ENCODE results near the gene SFXN3.

The SFXN3 gene

DNA sequence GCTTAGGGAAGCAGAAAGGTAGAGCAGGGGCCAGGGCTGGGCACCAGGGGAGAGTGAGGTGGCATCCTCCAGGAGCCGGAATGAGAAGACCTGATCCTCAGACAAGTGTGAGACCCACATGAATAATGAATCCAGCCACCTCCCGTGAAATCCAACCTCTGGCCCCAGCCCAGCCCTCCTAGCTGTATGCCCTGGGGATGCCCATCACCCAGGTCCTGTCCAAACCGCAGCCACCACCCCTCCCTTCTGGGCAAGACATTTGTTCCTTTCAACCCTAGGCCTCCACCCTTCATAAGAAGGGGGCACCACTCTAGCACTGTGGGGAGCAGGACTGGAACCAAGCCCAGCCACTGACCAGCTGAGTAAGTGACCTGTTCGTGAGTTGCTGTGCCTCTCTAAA is 9.8 kb upstream of the SFXN3 start:
- CTCF ChIA-PET: interaction anchor here (1.9 to 35.4 kb wide), 2 partner anchors 16 to 34 kb away, joined by 4 to 1481 read pairs; partner anchors contain the start of gene KAZALD1
- DNase-seq (ENCODE audit: low read depth, low spot score): no peak

DNA sequence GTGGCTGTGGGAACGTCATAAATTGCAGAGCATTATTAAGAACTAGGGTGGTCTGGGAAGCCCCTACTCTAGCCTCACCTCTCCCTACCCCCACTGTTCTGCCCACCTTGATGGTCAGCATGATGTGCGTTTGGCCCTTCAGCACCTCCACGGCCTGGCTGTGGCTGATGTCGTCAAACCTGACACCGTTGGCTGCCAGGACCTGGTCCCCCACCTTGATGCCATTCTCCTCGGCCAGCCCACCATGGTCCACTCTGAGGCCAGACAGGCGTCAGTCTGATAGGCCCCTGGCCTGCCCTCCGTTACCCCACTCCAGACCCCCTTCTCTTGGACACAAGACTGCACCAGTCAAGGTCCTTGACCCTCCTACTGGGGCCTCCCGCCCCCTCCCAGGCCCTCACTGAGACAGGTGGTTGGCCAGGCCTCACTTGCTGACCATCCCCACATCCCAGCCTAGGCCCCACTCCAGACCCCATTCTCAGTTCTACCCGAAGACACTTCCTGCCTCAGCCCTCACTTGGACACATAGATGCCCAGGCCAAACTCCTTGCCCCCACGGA is 9.3 kb upstream of the SFXN3 start:
- DNase-seq (ENCODE audit: low read depth, low spot score): no peak
- POLR2A ChIA-PET: no interaction called here
- CTCF ChIA-PET: interaction anchor here (1.9 to 35.4 kb wide), 2 partner anchors 16 to 34 kb away, joined by 4 to 1481 read pairs; partner anchors contain the start of gene KAZALD1
- no peak overlapping the region for H3K4me3 ChIP-seq (ENCODE audit: low read depth, low read length)
- TF ChIP-seq, protein P1, sequence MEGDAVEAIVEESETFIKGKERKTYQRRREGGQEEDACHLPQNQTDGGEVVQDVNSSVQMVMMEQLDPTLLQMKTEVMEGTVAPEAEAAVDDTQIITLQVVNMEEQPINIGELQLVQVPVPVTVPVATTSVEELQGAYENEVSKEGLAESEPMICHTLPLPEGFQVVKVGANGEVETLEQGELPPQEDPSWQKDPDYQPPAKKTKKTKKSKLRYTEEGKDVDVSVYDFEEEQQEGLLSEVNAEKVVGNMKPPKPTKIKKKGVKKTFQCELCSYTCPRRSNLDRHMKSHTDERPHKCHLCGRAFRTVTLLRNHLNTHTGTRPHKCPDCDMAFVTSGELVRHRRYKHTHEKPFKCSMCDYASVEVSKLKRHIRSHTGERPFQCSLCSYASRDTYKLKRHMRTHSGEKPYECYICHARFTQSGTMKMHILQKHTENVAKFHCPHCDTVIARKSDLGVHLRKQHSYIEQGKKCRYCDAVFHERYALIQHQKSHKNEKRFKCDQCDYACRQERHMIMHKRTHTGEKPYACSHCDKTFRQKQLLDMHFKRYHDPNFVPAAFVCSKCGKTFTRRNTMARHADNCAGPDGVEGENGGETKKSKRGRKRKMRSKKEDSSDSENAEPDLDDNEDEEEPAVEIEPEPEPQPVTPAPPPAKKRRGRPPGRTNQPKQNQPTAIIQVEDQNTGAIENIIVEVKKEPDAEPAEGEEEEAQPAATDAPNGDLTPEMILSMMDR (IDR thresholded peaks at IDR 0.05; ENCODE audit: insufficient read depth, low read length, missing control alignments): no peak

More for the DNA sequence above, 9.8 kb upstream of the SFXN3 start:
- H3K4me3 ChIP-seq (ENCODE audit: low read depth, low read length): no peak overlapping the region
- TF ChIP-seq, protein P1 (IDR thresholded peaks at IDR 0.05; ENCODE audit: insufficient read depth, low read length, missing control alignments): no peak
- POLR2A ChIA-PET: no interaction called here

DNA sequence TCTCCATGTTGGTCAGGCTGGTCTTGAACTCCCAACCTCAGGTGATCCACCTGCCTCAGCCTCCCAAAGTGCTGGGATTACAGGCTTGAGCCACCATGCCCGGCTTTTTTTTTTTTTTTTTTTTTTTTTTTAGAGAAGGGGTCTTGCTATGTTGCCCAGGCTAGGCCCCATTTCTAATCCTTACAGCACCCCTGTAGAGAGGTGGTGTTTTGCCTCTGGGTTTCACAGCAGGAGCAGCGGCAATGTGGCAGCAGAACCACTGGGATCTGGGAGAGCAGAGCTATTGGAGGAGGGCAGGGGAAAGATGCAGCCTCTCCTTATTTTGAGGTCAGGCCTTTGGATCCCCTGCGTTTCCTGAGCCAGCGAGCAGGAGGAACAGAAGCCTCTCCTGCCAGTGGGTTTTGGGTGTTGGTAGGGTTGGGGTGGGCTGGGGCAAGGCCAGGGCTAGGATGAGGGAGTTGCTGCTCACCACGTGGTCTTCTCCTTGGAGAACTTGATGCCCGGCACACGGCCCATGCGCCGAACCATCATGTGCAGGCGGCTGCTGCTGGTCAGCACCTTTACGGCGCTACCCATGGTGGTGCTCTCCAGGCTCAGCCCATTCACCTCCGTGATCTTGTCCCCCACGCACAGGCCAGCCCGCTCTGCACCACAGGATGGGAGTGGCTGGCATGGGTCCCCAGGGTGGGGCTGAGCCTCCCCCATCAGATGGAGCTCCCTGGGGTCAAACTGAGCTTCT is 7.9 kb upstream of the SFXN3 start:
- H3K4me3 ChIP-seq (ENCODE audit: low read depth, low read length): no peak overlapping the region
- CTCF ChIA-PET: interaction anchor here (0.6 to 35.4 kb wide), 6 partner anchors 9 to 654 kb away, joined by 3 to 1481 read pairs (median 4); partner anchors contain the start of gene KAZALD1
- no peak for DNase-seq (ENCODE audit: low read depth, low spot score)
- TF ChIP-seq, protein P1 (IDR thresholded peaks at IDR 0.05; ENCODE audit: insufficient read depth, low read length, missing control alignments): no peak
- POLR2A ChIA-PET: no interaction called here

DNA sequence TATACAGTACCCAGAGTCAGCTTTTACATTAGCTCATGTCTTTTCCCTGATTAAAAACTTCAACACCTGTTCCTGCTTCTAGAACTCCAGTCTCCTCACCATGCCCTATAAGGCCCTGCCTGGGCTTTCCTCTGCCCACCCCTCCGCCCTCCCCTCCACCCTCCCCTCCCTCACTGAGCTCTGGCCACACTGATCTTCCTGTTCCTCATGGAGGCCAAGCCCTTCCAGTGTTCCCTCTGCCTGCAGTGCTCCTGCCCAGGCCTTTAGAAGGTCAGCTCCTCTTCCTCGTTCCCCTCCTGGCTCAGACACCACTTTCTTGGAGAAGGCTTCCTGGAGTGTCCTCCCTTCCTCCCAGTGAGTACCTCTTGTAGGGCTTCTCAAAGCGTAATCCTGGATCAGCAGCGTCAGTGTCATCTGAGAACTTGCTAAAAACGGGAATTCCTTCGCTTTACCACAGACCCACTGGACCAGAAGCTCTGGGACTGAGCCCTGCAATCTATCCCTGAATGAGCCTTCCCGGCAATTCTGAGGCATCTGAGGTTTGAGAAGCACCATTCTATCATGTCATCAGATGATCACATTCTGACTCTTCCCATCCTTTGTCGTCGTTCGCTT is 3.8 kb upstream of the SFXN3 start:
- H3K4me3 ChIP-seq (ENCODE audit: low read depth, low read length): no peak overlapping the region
- CTCF ChIA-PET: interaction anchor here (1.3 to 35.4 kb wide), 5 partner anchors 10 to 33 kb away, joined by 5 to 1481 read pairs (median 242); partner anchors contain the start of genes KAZALD1, LZTS2, MRPL43 and TWNK
- TF ChIP-seq, protein P1 (IDR thresholded peaks at IDR 0.05; ENCODE audit: insufficient read depth, low read length, missing control alignments): no peak
- POLR2A ChIA-PET: no interaction called here
- no peak for DNase-seq (ENCODE audit: low read depth, low spot score)

DNA sequence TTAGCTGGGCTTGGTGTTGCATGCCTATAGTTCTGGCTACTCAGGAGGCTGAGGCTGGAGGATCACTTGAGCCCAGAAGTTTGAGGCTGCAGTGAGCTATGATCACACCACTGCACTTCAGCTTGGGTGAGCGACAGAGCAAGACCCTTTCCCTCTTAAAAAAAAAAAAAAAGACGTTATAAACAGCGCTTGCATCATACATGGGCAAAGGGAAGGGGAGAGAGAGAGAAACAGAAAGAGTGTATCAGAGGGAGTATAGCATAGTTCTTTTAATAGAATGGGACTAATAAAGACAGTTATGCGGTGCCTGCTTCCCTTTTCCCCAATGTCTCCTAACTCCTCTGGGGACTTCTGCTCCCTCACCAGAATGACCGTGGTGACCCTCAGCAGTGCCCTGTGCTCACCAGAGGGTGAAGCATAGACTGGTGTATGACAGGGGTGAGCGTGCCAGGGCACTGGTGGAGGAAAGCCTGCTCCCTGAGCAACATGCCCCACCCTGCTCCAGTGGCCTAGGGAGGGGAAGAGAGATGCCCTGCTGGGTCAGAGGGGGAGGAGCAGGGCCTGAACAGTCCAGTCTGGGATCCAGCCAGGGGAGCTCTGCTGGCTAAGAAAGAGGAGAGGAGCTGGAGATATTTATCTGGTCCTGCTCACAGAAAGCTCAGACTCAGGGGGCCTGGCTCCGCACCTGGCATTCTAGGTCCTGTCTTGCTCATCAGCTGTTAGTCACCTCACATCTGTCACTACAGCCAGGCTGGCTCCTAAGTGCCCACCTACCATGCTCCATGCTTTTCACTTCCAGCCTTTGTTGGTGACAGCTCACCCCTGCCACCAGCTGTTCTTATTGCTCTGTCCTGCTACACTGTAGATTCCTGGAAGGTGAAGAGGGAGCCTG is 2.3 kb upstream of the SFXN3 start:
- no peak overlapping the region for H3K4me3 ChIP-seq (ENCODE audit: low read depth, low read length)
- no peak for DNase-seq (ENCODE audit: low read depth, low spot score)
- ChIA-PET POLR2A (interaction anchor here (0.9 kb wide), 1 partner anchor 27 kb away, joined by 3 read pairs; no protein-coding TSS in a partner anchor), CTCF (interaction anchor here (1.3 to 35.4 kb wide), 5 partner anchors 12 to 34 kb away, joined by 5 to 1481 read pairs (median 242); partner anchors contain the start of genes KAZALD1, LZTS2, MRPL43 and TWNK)
- TF ChIP-seq, protein P1 (IDR thresholded peaks at IDR 0.05; ENCODE audit: insufficient read depth, low read length, missing control alignments): no peak

Measured in AG04449 (cell line).